Retinal pigment epithelial cell (primary cell): ENCODE data around the gene KDELR1.
A peak's percentile ranks its signal among the peaks of the same experiment; 100 is the strongest.

ENCODE experiments used
- DNase-seq: peaks from one replicate; pipeline ENCODE4 v3.0.0-alpha.2; 2010; ENCODE audit warnings: low read depth
- H3K4me3 ChIP-seq: 2 replicates; pipeline ENCODE4 v1.5.1; 2011; ENCODE audit warnings: mild to moderate bottlenecking, low read length, control low read depth, moderate library complexity
- CTCF ChIP-seq: conservative IDR thresholded peaks from 2 replicates; pipeline ENCODE4 v1.5.1; 2011; ENCODE audit warnings: low read depth, low read length, control low read depth, inconsistent platforms

KDELR1 gene

GRCh38 chr19:48405850-48406249, 14.5 kb upstream of the KDELR1 start:
- TF ChIP-seq CTCF, result no peak
- no peak overlapping the region for H3K4me3 ChIP-seq
- no peak for DNase-seq

- no peak overlapping the region for H3K4me3 ChIP-seq
- DNase-seq, result no peak
- TF ChIP-seq CTCF, result no peak
These were observed 13.8 kb upstream of the KDELR1 start for GRCh38 chr19:48405010-48405659.

- no peak for TF ChIP-seq CTCF
- DNase-seq, result no peak
- H3K4me3 ChIP-seq, result no peak overlapping the region
These were observed 12.3 kb upstream of the KDELR1 start for GRCh38 chr19:48403606-48404005.

- no peak overlapping the region for H3K4me3 ChIP-seq
- no peak for TF ChIP-seq CTCF
These were observed 9.9 kb upstream of the KDELR1 start for GRCh38 chr19:48401287-48401686.

GRCh38 chr19:48400018-48400742, 8.8 kb upstream of the KDELR1 start:
- peak overlapping the region; percentile 23 for H3K4me3 ChIP-seq
- no peak for DNase-seq
- no peak for TF ChIP-seq CTCF

More at GRCh38 chr19:48401287-48401686, 9.9 kb upstream of the KDELR1 start:
- no peak for DNase-seq

- TF ChIP-seq CTCF, result no peak
- DNase-seq, result no peak
- peak overlapping the region; percentile 41 for H3K4me3 ChIP-seq
These were observed 7.3 kb upstream of the KDELR1 start for GRCh38 chr19:48398375-48399235.
